Measurements from ENCODE around the gene MAMLD1.

MAMLD1 gene

GRCh38 chrX:150506020-150506419 lies 142.9 kb downstream of the MAMLD1 start:
- no peak for DNase-seq

GRCh38 chrX:150506486-150506885 lies 143.4 kb downstream of the MAMLD1 start:
- no peak for DNase-seq

GRCh38 chrX:150507251-150507856 lies 144.2 kb downstream of the MAMLD1 start:
- DNase-seq: no peak

GRCh38 chrX:150508018-150508417 lies 144.9 kb downstream of the MAMLD1 start:
- DNase-seq: no peak

GRCh38 chrX:150508451-150509367 lies 145.6 kb downstream of the MAMLD1 start:
- DNase-seq: no peak

- DNase-seq: no peak
These were observed 146.6 kb downstream of the MAMLD1 start for GRCh38 chrX:150509703-150510102.

GRCh38 chrX:150512461-150512901 lies 149.4 kb downstream of the MAMLD1 start:
- no peak for DNase-seq

GRCh38 chrX:150513544-150513943 lies 150.4 kb downstream of the MAMLD1 start:
- DNase-seq: no peak

- no peak for DNase-seq
These were observed 151.3 kb downstream of the MAMLD1 start for GRCh38 chrX:150514462-150514861.

GRCh38 chrX:150515801-150516200 lies 152.7 kb downstream of the MAMLD1 start:
- no peak for DNase-seq

GRCh38 chrX:150517303-150517910 lies 154.3 kb downstream of the MAMLD1 start:
- no peak for DNase-seq

GRCh38 chrX:150522494-150522893 lies 159.4 kb downstream of the MAMLD1 start:
- DNase-seq: no peak

GRCh38 chrX:150525061-150525919 lies 162.2 kb downstream of the MAMLD1 start:
- no peak for DNase-seq

GRCh38 chrX:150526692-150527091 lies 163.6 kb downstream of the MAMLD1 start:
- DNase-seq: no peak

- DNase-seq: no peak
These were observed 164.0 kb downstream of the MAMLD1 start for GRCh38 chrX:150527108-150527507.

GRCh38 chrX:150529587-150529986 lies 166.5 kb downstream of the MAMLD1 start:
- no peak for DNase-seq

- DNase-seq: no peak
These were observed 167.7 kb downstream of the MAMLD1 start for GRCh38 chrX:150530821-150531220.

- no peak for DNase-seq
These were observed 168.3 kb downstream of the MAMLD1 start for GRCh38 chrX:150531467-150531866.

GRCh38 chrX:150533863-150534262 lies 170.7 kb downstream of the MAMLD1 start:
- DNase-seq: no peak

GRCh38 chrX:150536455-150537116 lies 173.5 kb downstream of the MAMLD1 start:
- no peak for DNase-seq

- DNase-seq: no peak
These were observed 174.7 kb downstream of the MAMLD1 start for GRCh38 chrX:150537851-150538250.

- no peak for DNase-seq
These were observed 177.8 kb downstream of the MAMLD1 start for GRCh38 chrX:150540965-150541364.
